Measurements from ENCODE around the gene PARP16.

The PARP16 gene

GRCh38 chr15:65286704-65287519 is at the start of gene PARP16:
Gene PARP16, minus strand, starts transcription at chr15:65286883. Its CDS starts 457 bp downstream, at chr15:65286426.
- in situ Hi-C loops (cut with MboI; ENCODE audit: low pct_unique_long_range_greater_than_20kb, low sequenced_read_pairs, unreplicated experiment): loop anchor here (25.0 kb wide), 2 partner anchors 100 to 225 kb away; partner anchors contain the start of genes CLPX and RASL12
- DNase-seq (ENCODE audit: low spot score): peak; percentile 93
- TF ChIP-seq CTCF (IDR thresholded peaks at IDR 0.05; ENCODE audit: extremely low read depth, insufficient read depth, missing control alignments): peak; percentile 55

GRCh38 chr15:65335278-65336055 is 48.8 kb upstream of the PARP16 start:
- no peak for TF ChIP-seq CTCF (IDR thresholded peaks at IDR 0.05; ENCODE audit: extremely low read depth, insufficient read depth, missing control alignments)
- in situ Hi-C loops (cut with MboI; ENCODE audit: low pct_unique_long_range_greater_than_20kb, low sequenced_read_pairs, unreplicated experiment): no loop called here
- DNase-seq (ENCODE audit: low spot score): no peak

- no peak for DNase-seq (ENCODE audit: low spot score)
- in situ Hi-C loops (cut with MboI; ENCODE audit: low pct_unique_long_range_greater_than_20kb, low sequenced_read_pairs, unreplicated experiment): no loop called here
- TF ChIP-seq CTCF (IDR thresholded peaks at IDR 0.05; ENCODE audit: extremely low read depth, insufficient read depth, missing control alignments): no peak
Observed at GRCh38 chr15:65334586-65335231, 48.0 kb upstream of the PARP16 start.

GRCh38 chr15:65333856-65334255 is 47.2 kb upstream of the PARP16 start:
- in situ Hi-C loops (cut with MboI; ENCODE audit: low pct_unique_long_range_greater_than_20kb, low sequenced_read_pairs, unreplicated experiment): no loop called here
- DNase-seq (ENCODE audit: low spot score): no peak
- TF ChIP-seq CTCF (IDR thresholded peaks at IDR 0.05; ENCODE audit: extremely low read depth, insufficient read depth, missing control alignments): no peak

- no peak for TF ChIP-seq CTCF (IDR thresholded peaks at IDR 0.05; ENCODE audit: extremely low read depth, insufficient read depth, missing control alignments)
- in situ Hi-C loops (cut with MboI; ENCODE audit: low pct_unique_long_range_greater_than_20kb, low sequenced_read_pairs, unreplicated experiment): no loop called here
- no peak for DNase-seq (ENCODE audit: low spot score)
Observed at GRCh38 chr15:65333148-65333820, 46.6 kb upstream of the PARP16 start.
